GM23248 (cell line): ENCODE measurements around the gene ANO2. TPM values are rescaled to one million over a fixed set of nuclear protein-coding genes. Genes with fewer than 3 reads are reported as not detected.

Source experiments
- DNase-seq: peaks from one replicate; pipeline ENCODE4 v3.0.0-alpha.2; 2015
- H2AFZ ChIP-seq: fragments of 200-600 bp; sonication (generic); 2 replicates; pipeline ENCODE4 v1.6.1; 2016; ENCODE audit warnings: antibody characterized with exemption
- H3F3A ChIP-seq: fragments of 200-600 bp; sonication (generic); 2 replicates; pipeline ENCODE4 v1.6.1; 2016; ENCODE audit warnings: mild to moderate bottlenecking, antibody characterized with exemption, mixed run types; ENCODE audit not compliant: insufficient read depth
- H3K27ac ChIP-seq: fragments of 200-600 bp; sonication (generic); 2 replicates; pipeline ENCODE4 v1.5.1; 2016; ENCODE audit warnings: mild to moderate bottlenecking
- H3K27me3 ChIP-seq: fragments of 200-600 bp; sonication (generic); replicated peaks from 2 replicates; pipeline ENCODE4 v1.6.1; 2016; ENCODE audit warnings: mild to moderate bottlenecking; ENCODE audit not compliant: insufficient read depth
- H3K36me3 ChIP-seq: fragments of 200-600 bp; sonication (generic); 2 replicates; pipeline ENCODE4 v1.6.1; 2016; ENCODE audit warnings: low read depth, mild to moderate bottlenecking
- H3K4me1 ChIP-seq: fragments of 200-600 bp; sonication (generic); 2 replicates; pipeline ENCODE4 v1.6.1; 2016; ENCODE audit warnings: mild to moderate bottlenecking; ENCODE audit not compliant: insufficient read depth
- H3K4me2 ChIP-seq: fragments of 200-600 bp; sonication (generic); one replicate; pipeline ENCODE4 v1.6.1; 2016; ENCODE audit warnings: mild to moderate bottlenecking; ENCODE audit not compliant: unreplicated experiment
- H3K4me3 ChIP-seq: fragments of 200-600 bp; sonication (generic); 2 replicates; pipeline ENCODE4 v1.5.1; 2016; ENCODE audit warnings: mild to moderate bottlenecking
- H3K79me2 ChIP-seq: fragments of 200-600 bp; sonication (generic); 2 replicates; pipeline ENCODE4 v1.6.1; 2016; ENCODE audit warnings: mild to moderate bottlenecking; ENCODE audit not compliant: insufficient read depth
- H3K9ac ChIP-seq: fragments of 200-600 bp; sonication (generic); 2 replicates; pipeline ENCODE4 v1.6.1; 2016; ENCODE audit warnings: mild to moderate bottlenecking
- H3K9me2 ChIP-seq: fragments of 200-600 bp; sonication (generic); 2 replicates; pipeline ENCODE4 v1.6.1; 2016; ENCODE audit warnings: mixed run types, mild to moderate bottlenecking, moderate library complexity; ENCODE audit not compliant: insufficient read depth
- H3K9me3 ChIP-seq: fragments of 200-600 bp; sonication (generic); one replicate; pipeline ENCODE4 v1.6.1; 2017; ENCODE audit warnings: low read depth
- H4K20me1 ChIP-seq: fragments of 200-600 bp; sonication (generic); 2 replicates; pipeline ENCODE4 v1.6.0; 2016; ENCODE audit not compliant: insufficient read depth
- EZH2 ChIP-seq: fragments of 200-600 bp; sonication (generic); IDR thresholded peaks from 2 replicates; pipeline ENCODE4 v1.6.1; 2018; ENCODE audit warnings: antibody characterized with exemption, mild to moderate bottlenecking; ENCODE audit not compliant: insufficient read depth, poor library complexity, severe bottlenecking
- EZH2phosphoT487 ChIP-seq: fragments of 200-600 bp; sonication (generic); IDR thresholded peaks from 2 replicates; pipeline ENCODE4 v1.6.1; 2018; ENCODE audit warnings: antibody characterized with exemption, moderate library complexity, mild to moderate bottlenecking, low read depth; ENCODE audit not compliant: insufficient read depth
- WGBS, 2 experiments: methylation state at CpG; one replicate each; pipeline ENCODE4 v1.1.6; 2015 to 2017; ENCODE audit warnings: low lambda C conversion rate in 2 of 2, low coverage in 1 of 2; ENCODE audit errors: missing lambda C conversion rate in 2 of 2; 5-methylcytosine and 5-hydroxymethylcytosine counted together
- in situ Hi-C: fragments of 300-500 bp; cut with MboI; formaldehyde crosslinking; loops from 2 replicates; pipeline ENCODE4 v1.15.0; 2020
- polyA plus RNA-seq: library from polyadenylated mRNA; unstranded; fragments of >200 nt; fragmentation: Nextera tagmentation; extraction: Ambion mirVana; gene quantifications from 2 replicates; pipeline ENCODE4 v1.2.1, GENCODE V29; 2016
- total RNA-seq: library from RNA; depleted of rRNA; stranded (reverse); fragments of >200 nt; shearing (Covaris generic); gene quantifications from 2 replicates; pipeline ENCODE4 v1.2.3, GENCODE V29; 2014

The ANO2 gene
- total and polyA plus RNA-seq, 2 experiments from 2014 or later, result not detected

DNA sequence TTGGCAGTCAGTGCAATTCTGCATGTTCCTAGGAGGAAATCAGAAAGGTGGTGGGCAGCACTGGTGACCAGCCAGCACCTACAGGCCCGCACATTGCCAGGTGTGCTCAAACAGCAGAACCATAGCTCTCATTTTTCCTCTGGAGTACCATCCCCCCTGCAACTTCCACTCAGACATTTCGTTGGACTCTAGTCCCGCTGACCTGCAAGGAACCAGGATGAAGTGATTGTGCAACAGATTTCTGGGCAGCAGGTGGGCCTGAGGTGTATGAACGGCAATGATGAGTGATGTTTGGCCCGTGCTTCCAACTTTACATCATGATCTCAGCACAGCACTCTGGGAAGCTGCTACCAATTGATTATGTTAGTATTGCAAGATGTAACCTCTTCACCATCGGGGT is 383.2 kb downstream of the ANO2 start:
- Histone ChIP-seq H3K4me2 (no peak overlapping the region), H2AFZ (no peak overlapping the region), H3K4me1 (peaks cover 12% of the 10 kb centered on the region), H3F3A (no peaks in the 10 kb centered on the region), H3K9me3 (no peaks in the 10 kb centered on the region), H4K20me1 (no peaks in the 10 kb centered on the region), H3K9me2 (no peaks in the 10 kb centered on the region), H3K9ac (no peak overlapping the region), H3K27ac (no peak overlapping the region), H3K36me3 (no peaks in the 10 kb centered on the region), H3K4me3 (no peak overlapping the region), H3K27me3 (no peaks in the 10 kb centered on the region), H3K79me2 (no peaks in the 10 kb centered on the region)
- 74 to 75% methylated on average over 6 of the region's 6 CpGs for WGBS, 2 experiments
- TF ChIP-seq EZH2phosphoT487 (no peak), EZH2 (no peak)
- in situ Hi-C loops, result no loop called here
- DNase-seq, result no peak

DNA sequence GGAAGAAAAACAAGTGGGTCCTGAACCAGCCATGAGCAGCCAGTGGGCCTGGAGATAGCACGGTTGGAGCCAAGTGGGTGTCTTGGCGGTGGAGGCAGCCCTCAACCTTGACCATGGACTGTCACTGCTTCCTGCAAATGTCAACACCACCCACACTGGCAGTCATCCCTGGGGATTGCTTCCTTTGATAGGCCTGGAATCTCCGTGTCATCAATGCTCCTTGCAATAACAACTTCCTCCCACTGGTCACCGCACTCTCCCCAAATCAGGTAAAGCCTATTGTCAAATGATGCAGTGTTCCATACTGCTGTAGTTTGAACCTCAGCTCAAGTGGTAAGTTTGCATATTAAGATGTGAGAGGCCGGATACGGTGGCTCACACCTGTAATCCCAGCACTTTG is 384.0 kb downstream of the ANO2 start:
- Histone ChIP-seq H3K9me2 (no peaks in the 10 kb centered on the region), H3K36me3 (no peaks in the 10 kb centered on the region), H3K4me2 (no peak overlapping the region), H4K20me1 (no peaks in the 10 kb centered on the region), H2AFZ (no peak overlapping the region), H3K79me2 (no peaks in the 10 kb centered on the region), H3K9ac (no peak overlapping the region), H3K27ac (no peak overlapping the region), H3F3A (no peaks in the 10 kb centered on the region), H3K4me3 (no peak overlapping the region), H3K4me1 (peaks cover 4% of the 10 kb centered on the region), H3K9me3 (no peaks in the 10 kb centered on the region), H3K27me3 (no peaks in the 10 kb centered on the region)
- in situ Hi-C loops, result no loop called here
- DNase-seq, result no peak
- WGBS, 2 experiments, result 88 to 92% methylated on average over 6 of the region's 6 CpGs
- TF ChIP-seq EZH2phosphoT487 (no peak), EZH2 (no peak)

DNA sequence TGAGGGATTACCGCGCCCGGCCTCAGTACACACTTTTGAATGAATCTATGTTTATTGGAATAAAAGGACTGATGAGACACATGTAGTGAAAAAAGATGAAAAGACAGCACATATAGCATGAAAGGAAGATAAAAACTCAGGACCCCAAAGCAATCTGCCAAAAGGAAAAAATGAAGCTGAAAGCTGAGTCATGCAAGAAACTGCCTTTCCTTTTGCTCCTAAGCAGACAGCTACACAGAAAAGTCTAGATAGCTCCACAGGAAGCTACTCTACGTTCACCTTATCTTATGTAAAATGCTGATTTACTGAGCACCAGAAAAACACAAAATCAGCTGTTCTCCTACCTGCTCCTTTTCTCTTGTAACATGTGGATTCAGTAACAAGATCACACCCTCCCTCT is 384.8 kb downstream of the ANO2 start:
- no peak for TF ChIP-seq EZH2
- TF ChIP-seq EZH2phosphoT487, result no peak
- Histone ChIP-seq H3K36me3 (no peaks in the 10 kb centered on the region), H3F3A (no peaks in the 10 kb centered on the region), H3K4me3 (no peak overlapping the region), H3K4me1 (no peaks in the 10 kb centered on the region), H4K20me1 (no peaks in the 10 kb centered on the region), H3K9me2 (no peaks in the 10 kb centered on the region), H3K9me3 (no peaks in the 10 kb centered on the region), H3K4me2 (no peak overlapping the region), H3K27ac (no peak overlapping the region), H3K79me2 (no peaks in the 10 kb centered on the region), H3K9ac (no peak overlapping the region), H2AFZ (no peak overlapping the region), H3K27me3 (no peaks in the 10 kb centered on the region)
- DNase-seq, result no peak
- in situ Hi-C loops, result no loop called here
- 90 to 94% methylated on average over 4 of the region's 4 CpGs for WGBS, 2 experiments

DNA sequence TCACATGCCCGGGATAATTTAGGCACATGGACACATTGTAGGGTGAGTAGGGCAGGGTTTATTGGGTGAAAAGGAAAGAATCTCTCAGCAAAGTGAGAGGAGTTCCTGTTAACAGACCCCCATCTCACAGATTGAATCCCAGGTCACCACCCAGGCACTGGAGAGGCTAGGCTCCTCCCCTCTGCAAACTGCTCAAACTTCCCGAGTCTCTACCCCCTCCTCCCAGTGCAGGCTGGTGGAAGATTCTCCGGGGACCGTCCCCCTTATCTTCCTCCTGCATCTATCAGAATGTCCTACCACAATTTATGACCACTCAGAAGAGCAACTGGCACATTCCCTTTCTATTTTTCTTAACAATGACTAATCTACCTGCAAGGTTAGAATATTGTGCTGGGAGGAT is 387.2 kb downstream of the ANO2 start:
- no peak overlapping the region for H3K27ac ChIP-seq
- H3K9ac ChIP-seq, result no peak overlapping the region
- H2AFZ ChIP-seq, result no peak overlapping the region
- no peaks in the 10 kb centered on the region for H3K27me3 ChIP-seq
- no peaks in the 10 kb centered on the region for H3K79me2 ChIP-seq
- no peak overlapping the region for H3K4me2 ChIP-seq
- peaks cover 7% of the 10 kb centered on the region; the same call in 1 of the 2 replicates for H3K4me1 ChIP-seq
- H4K20me1 ChIP-seq, result no peaks in the 10 kb centered on the region
- in situ Hi-C loops, result no loop called here
- H3K36me3 ChIP-seq, result no peaks in the 10 kb centered on the region
- no peak for DNase-seq
- 0 to 4% methylated on average over 3 to 4 of the region's 4 CpGs for WGBS, 2 experiments
- TF ChIP-seq EZH2phosphoT487, result no peak
- no peak for TF ChIP-seq EZH2
- H3K9me2 ChIP-seq, result no peaks in the 10 kb centered on the region
- H3K4me3 ChIP-seq, result no peak overlapping the region
- peaks cover 8% of the 10 kb centered on the region; the same call in 1 of the 2 replicates for H3F3A ChIP-seq
- no peaks in the 10 kb centered on the region for H3K9me3 ChIP-seq
